Lower leg skin (tissue), 3 donors: Measurements from ENCODE around the gene RAP2A.

Source experiments
- CTCF ChIP-seq, 3 donors: fragments of 450-650 bp; IDR thresholded peaks; one replicate each; pipeline ENCODE4 v1.5.1; 2016; ENCODE audit warnings: antibody characterized with exemption in 3 of 3, mild to moderate bottlenecking in 3 of 3, moderate library complexity in 2 of 3
- POLR2A ChIP-seq, 2 donors: fragments of 450-650 bp; IDR thresholded peaks; one replicate each; pipeline ENCODE4 v1.6.1; 2016 to 2017; ENCODE audit warnings: antibody characterized with exemption in 2 of 2, mild to moderate bottlenecking in 1 of 2, moderate library complexity in 1 of 2

- TF ChIP-seq POLR2A (IDR thresholded peaks at IDR 0.05): no peak
- TF ChIP-seq CTCF (IDR thresholded peaks at IDR 0.05): no peak
These were observed 12.5 kb downstream of the RAP2A start for GRCh38 chr13:97446448-97446847.
